ENCODE measurements around the gene THSD7B. TPM values are rescaled to one million over a fixed set of nuclear protein-coding genes. Genes with fewer than 3 reads are reported as not detected.

THSD7B gene
- total RNA-seq, 1 donor = under 0.01 TPM

- H3K4me1 ChIP-seq (ENCODE audit: insufficient read depth, low read length) = no peaks in the 10 kb centered on the region
- H2AFZ ChIP-seq (ENCODE audit: low read length) = no peak overlapping the region
- no peak overlapping the region for H3K27ac ChIP-seq (ENCODE audit: low read depth, low read length)
- no peaks in the 10 kb centered on the region for H3K27me3 ChIP-seq (ENCODE audit: insufficient read depth, low read length)
- no peaks in the 10 kb centered on the region for H4K20me1 ChIP-seq (ENCODE audit: insufficient read depth, low read length)
- no peak for DNase-seq (ENCODE audit: insufficient read length, low spot score, missing footprints)
- no peaks in the 10 kb centered on the region for H3K79me2 ChIP-seq (ENCODE audit: insufficient read depth, low read length)
- no peak for TF ChIP-seq CTCF (IDR thresholded peaks at IDR 0.05; ENCODE audit: extremely low read depth, low read depth, low read length)
- H3K9me3 ChIP-seq (ENCODE audit: low read depth, low read length) = no peaks in the 10 kb centered on the region
- no peaks in the 10 kb centered on the region for H3K36me3 ChIP-seq (ENCODE audit: insufficient read depth, low read length)
- H3K4me3 ChIP-seq (ENCODE audit: insufficient read depth, low read length) = no peak overlapping the region
- H3K4me2 ChIP-seq (ENCODE audit: insufficient read depth, low read length) = no peak overlapping the region
These were observed 446.4 kb downstream of the THSD7B start for GRCh38 chr2:137211761-137212160.

- H4K20me1 ChIP-seq (ENCODE audit: insufficient read depth, low read length) = no peaks in the 10 kb centered on the region
- H2AFZ ChIP-seq (ENCODE audit: low read length) = no peak overlapping the region
- H3K9me3 ChIP-seq (ENCODE audit: low read depth, low read length) = no peaks in the 10 kb centered on the region
- H3K79me2 ChIP-seq (ENCODE audit: insufficient read depth, low read length) = no peaks in the 10 kb centered on the region
- no peaks in the 10 kb centered on the region for H3K36me3 ChIP-seq (ENCODE audit: insufficient read depth, low read length)
- peaks cover 3% of the 10 kb centered on the region for H3K4me1 ChIP-seq (ENCODE audit: insufficient read depth, low read length)
- no peak for TF ChIP-seq CTCF (IDR thresholded peaks at IDR 0.05; ENCODE audit: extremely low read depth, low read depth, low read length)
- H3K27ac ChIP-seq (ENCODE audit: low read depth, low read length) = no peak overlapping the region
- no peak overlapping the region for H3K4me3 ChIP-seq (ENCODE audit: insufficient read depth, low read length)
- DNase-seq (ENCODE audit: insufficient read length, low spot score, missing footprints) = no peak
- H3K27me3 ChIP-seq (ENCODE audit: insufficient read depth, low read length) = no peaks in the 10 kb centered on the region
- no peak overlapping the region for H3K4me2 ChIP-seq (ENCODE audit: insufficient read depth, low read length)
These were observed 455.2 kb downstream of the THSD7B start for GRCh38 chr2:137220438-137220993.

GRCh38 chr2:137221797-137222492 is 456.6 kb downstream of the THSD7B start:
- Histone ChIP-seq H4K20me1 (ENCODE audit: insufficient read depth, low read length) (no peaks in the 10 kb centered on the region), H3K79me2 (ENCODE audit: insufficient read depth, low read length) (no peaks in the 10 kb centered on the region), H3K4me2 (ENCODE audit: insufficient read depth, low read length) (no peak overlapping the region), H3K9me3 (ENCODE audit: low read depth, low read length) (no peaks in the 10 kb centered on the region), H3K27me3 (ENCODE audit: insufficient read depth, low read length) (no peaks in the 10 kb centered on the region), H3K27ac (ENCODE audit: low read depth, low read length) (no peak overlapping the region), H3K4me3 (ENCODE audit: insufficient read depth, low read length) (no peak overlapping the region), H3K36me3 (ENCODE audit: insufficient read depth, low read length) (no peaks in the 10 kb centered on the region), H2AFZ (ENCODE audit: low read length) (no peak overlapping the region), H3K4me1 (ENCODE audit: insufficient read depth, low read length) (peaks cover 3% of the 10 kb centered on the region)
- no peak for TF ChIP-seq CTCF (IDR thresholded peaks at IDR 0.05; ENCODE audit: extremely low read depth, low read depth, low read length)
- peak; percentile 63 for DNase-seq (ENCODE audit: insufficient read length, low spot score, missing footprints)

- no peak for DNase-seq (ENCODE audit: insufficient read length, low spot score, missing footprints)
- no peak for TF ChIP-seq CTCF (IDR thresholded peaks at IDR 0.05; ENCODE audit: extremely low read depth, low read depth, low read length)
- Histone ChIP-seq H3K4me2 (ENCODE audit: insufficient read depth, low read length) (no peak overlapping the region), H3K4me3 (ENCODE audit: insufficient read depth, low read length) (no peak overlapping the region), H3K27me3 (ENCODE audit: insufficient read depth, low read length) (no peaks in the 10 kb centered on the region), H3K4me1 (ENCODE audit: insufficient read depth, low read length) (peaks cover 9% of the 10 kb centered on the region), H4K20me1 (ENCODE audit: insufficient read depth, low read length) (no peaks in the 10 kb centered on the region), H3K36me3 (ENCODE audit: insufficient read depth, low read length) (no peaks in the 10 kb centered on the region), H3K9me3 (ENCODE audit: low read depth, low read length) (no peaks in the 10 kb centered on the region), H3K79me2 (ENCODE audit: insufficient read depth, low read length) (no peaks in the 10 kb centered on the region), H3K27ac (ENCODE audit: low read depth, low read length) (no peak overlapping the region), H2AFZ (ENCODE audit: low read length) (no peak overlapping the region)
These were observed 458.4 kb downstream of the THSD7B start for GRCh38 chr2:137223722-137224121.

Data from osteoblast (primary cell).